HepG2 (cell line): ENCODE data around the gene TXNL4B. TPM values are rescaled to one million over a fixed set of nuclear protein-coding genes. Genes with fewer than 3 reads are reported as not detected.

Source experiments
- ATAC-seq: fragments of 200-7000 bp; cut with Tn5 transposase; 3 replicates; pipeline ENCODE4 v1.9.1; 2020; ENCODE audit warnings: mild to moderate bottlenecking, moderate library complexity
- BruUV-seq: library from RNA; stranded (reverse); fragments of 400-500 nt; replicated peaks from 2 replicates; lab custom pipeline; 2021; lab: Mats Ljungman, UMichigan
- CTCF ChIA-PET: fragments of 300-600 bp; formaldehyde crosslinking; extraction: SDS; loops from one replicate; lab custom pipeline; 2021; ENCODE audit warnings: low total read pairs, inconsistent platforms, low intra/inter-chr PET ratio; lab: Yijun Ruan, JAX
- POLR2A ChIA-PET: fragments of 350-600 bp; sonication (Branson Sonifier 250); formaldehyde crosslinking; loops from one replicate; lab custom pipeline; 2020; ENCODE audit warnings: antibody characterized with exemption, inconsistent platforms; lab: Yijun Ruan, JAX
- DNase-seq: peaks from one replicate; pipeline ENCODE4 v3.0.0-alpha.2; 2015; ENCODE audit warnings: low spot score
- FAIRE-seq: peaks from 3 replicates; lab custom pipeline; 2011; peaks lifted over from hg19 to GRCh38; lab: Jason Lieb, UNC
- H2AFZ ChIP-seq: one replicate; pipeline ENCODE4 v1.6.1; 2011; ENCODE audit warnings: low read length, inconsistent platforms
- H3K27ac ChIP-seq: fragments of 300-600 bp; 3 replicates; pipeline ENCODE4 v1.8.0; 2011; ENCODE audit warnings: mixed run types, mild to moderate bottlenecking, mixed read lengths, low read length, inconsistent platforms; ENCODE audit not compliant: insufficient read depth; ENCODE audit errors: extremely low read length
- H3K27me3 ChIP-seq, 2 experiments: fragments of 200-600 bp in 1 of 2; 2 replicates in 1 of 2; 3 replicates in 1 of 2; pipeline versions ENCODE4 v1.6.0 to v1.8.0; 2011; ENCODE audit warnings: low read length in 2 of 2, mild to moderate bottlenecking in 2 of 2, moderate library complexity in 2 of 2, inconsistent platforms in 1 of 2; ENCODE audit not compliant: insufficient read depth in 2 of 2, control insufficient read depth in 1 of 2
- H3K36me3 ChIP-seq, 2 experiments: fragments of 200-600 bp in 1 of 2; replicated peaks in 1 of 2; 2 replicates in 1 of 2; 3 replicates in 1 of 2; pipeline versions ENCODE4 v1.5.1 to v1.8.0; 2011; ENCODE audit warnings: low read length in 2 of 2, inconsistent platforms in 1 of 2; ENCODE audit not compliant: insufficient read depth in 2 of 2, control insufficient read depth in 1 of 2
- H3K4me1 ChIP-seq: 2 replicates; pipeline ENCODE4 v1.5.1; 2012; ENCODE audit warnings: low read length, inconsistent platforms; ENCODE audit not compliant: insufficient read depth
- H3K4me2 ChIP-seq: 2 replicates; pipeline ENCODE4 v1.6.0; 2011; ENCODE audit warnings: low read depth, low read length, inconsistent platforms
- H3K4me3 ChIP-seq, 3 experiments: fragments of 200-600 bp in 1 of 3; sonication (generic), shearing (Covaris generic) in 1 of 3; replicated peaks in 1 of 3; 2 replicates each; pipeline ENCODE4 v1.5.1; 2011 to 2016; ENCODE audit warnings: low read length in 3 of 3, inconsistent platforms in 2 of 3, low read depth in 2 of 3, mild to moderate bottlenecking in 2 of 3, control low read depth in 1 of 3, mixed read lengths in 1 of 3; ENCODE audit not compliant: insufficient read depth in 1 of 3
- H3K79me2 ChIP-seq: one replicate; pipeline ENCODE4 v1.6.1; 2011; ENCODE audit warnings: low read length, inconsistent platforms; ENCODE audit not compliant: insufficient read depth
- H3K9ac ChIP-seq: 2 replicates; pipeline ENCODE4 v1.6.0; 2011; ENCODE audit warnings: mild to moderate bottlenecking, low read depth, low read length, inconsistent platforms; ENCODE audit not compliant: insufficient read depth
- H3K9me3 ChIP-seq: 2 replicates; pipeline ENCODE4 v1.5.1; 2012; ENCODE audit warnings: mild to moderate bottlenecking, low read length
- H4K20me1 ChIP-seq: 2 replicates; pipeline ENCODE4 v1.6.0; 2011; ENCODE audit warnings: inconsistent platforms, mild to moderate bottlenecking, low read length, moderate library complexity; ENCODE audit not compliant: insufficient read depth
- ADNP ChIP-seq: sonication (generic); formaldehyde crosslinking; IDR thresholded peaks from 2 replicates; pipeline ENCODE4 v1.4.0; 2020; ENCODE audit warnings: missing genetic modification reagents
- BRCA1 ChIP-seq: sonication (generic); formaldehyde crosslinking; IDR thresholded peaks from 2 replicates; pipeline ENCODE4 v1.4.0; 2020; ENCODE audit warnings: missing genetic modification reagents
- ETS1 ChIP-seq: sonication (generic); formaldehyde crosslinking; IDR thresholded peaks from 2 replicates; pipeline ENCODE4 v1.4.0; 2020; ENCODE audit warnings: missing genetic modification reagents
- HNF4G ChIP-seq, 2 experiments: sonication (generic) in 1 of 2; formaldehyde crosslinking in 1 of 2; IDR thresholded peaks; 2 replicates each; pipeline versions ENCODE4 v1.4.0 to v1.6.1; 2011 to 2020; ENCODE audit warnings: borderline replicate concordance in 2 of 2, low read depth in 2 of 2, mild to moderate bottlenecking in 2 of 2, low read length in 1 of 2, missing genetic modification reagents in 1 of 2, moderate library complexity in 1 of 2
- KDM5A ChIP-seq: fragments of 200-600 bp; sonication (generic); IDR thresholded peaks from 2 replicates; pipeline ENCODE4 v1.7.0; 2018; ENCODE audit warnings: antibody characterized with exemption, mild to moderate bottlenecking, low read length, borderline replicate concordance
- MZF1 ChIP-seq: sonication (generic); formaldehyde crosslinking; IDR thresholded peaks from 2 replicates; pipeline ENCODE4 v1.8.1; 2023; ENCODE audit warnings: mild to moderate bottlenecking, missing genetic modification reagents, borderline replicate concordance
- ZC3H4 ChIP-seq: sonication (generic); formaldehyde crosslinking; IDR thresholded peaks from 2 replicates; pipeline ENCODE4 v1.4.0; 2020; ENCODE audit warnings: missing genetic modification reagents, borderline replicate concordance
- ZNF18 ChIP-seq: sonication (generic); formaldehyde crosslinking; IDR thresholded peaks from 2 replicates; pipeline ENCODE4 v1.8.0; 2022; ENCODE audit warnings: mild to moderate bottlenecking, missing genetic modification reagents; ENCODE audit not compliant: insufficient replicate concordance
- ZNF207 ChIP-seq: fragments of 450-650 bp; IDR thresholded peaks from 2 replicates; pipeline ENCODE4 v1.6.1; 2016; ENCODE audit warnings: antibody characterized with exemption, borderline replicate concordance
- ZNF253 ChIP-seq: sonication (generic); formaldehyde crosslinking; IDR thresholded peaks from 2 replicates; pipeline ENCODE4 v1.8.0; 2022; ENCODE audit warnings: mild to moderate bottlenecking, missing genetic modification reagents, borderline replicate concordance
- ZNF275 ChIP-seq: sonication (generic); formaldehyde crosslinking; IDR thresholded peaks from 2 replicates; pipeline ENCODE4 v1.8.0; 2022; ENCODE audit warnings: missing genetic modification reagents, mild to moderate bottlenecking, inconsistent platforms, borderline replicate concordance
- ZNF343 ChIP-seq: sonication (generic); formaldehyde crosslinking; IDR thresholded peaks from 2 replicates; pipeline ENCODE4 v1.4.0; 2020; ENCODE audit warnings: mild to moderate bottlenecking, missing genetic modification reagents
- ZNF432 ChIP-seq: sonication (generic); formaldehyde crosslinking; IDR thresholded peaks from 2 replicates; pipeline ENCODE4 v1.5.0; 2020; ENCODE audit warnings: missing genetic modification reagents, mild to moderate bottlenecking, borderline replicate concordance
- ZNF670 ChIP-seq: sonication (generic); formaldehyde crosslinking; IDR thresholded peaks from 2 replicates; pipeline ENCODE4 v1.8.0; 2022; ENCODE audit warnings: mild to moderate bottlenecking, missing genetic modification reagents, borderline replicate concordance
- ZNF672 ChIP-seq: sonication (generic); formaldehyde crosslinking; IDR thresholded peaks from 2 replicates; pipeline ENCODE4 v1.8.1; 2022; ENCODE audit warnings: missing genetic modification reagents
- ZSCAN9 ChIP-seq: IDR thresholded peaks from 2 replicates; pipeline ENCODE4 v1.6.1; 2016; ENCODE audit warnings: borderline replicate concordance
- WGBS: methylation state at CpG from one replicate; pipeline ENCODE4 v1.1.6; 2017; ENCODE audit warnings: low lambda C conversion rate; 5-methylcytosine and 5-hydroxymethylcytosine counted together
- in situ Hi-C: cut with HindIII; loops from 2 replicates; pipeline ENCODE4 v1.10.0; 2017; ENCODE audit warnings: low pct_unique_long_range_greater_than_20kb; ENCODE audit not compliant: extremely low pct_ligation_motif_present
- intact Hi-C: fragments of 100-400 bp; cut with micrococcal nuclease; formaldehyde crosslinking; loops from one replicate; pipeline ENCODE4 v1.10.0; 2022; ENCODE audit not compliant: unreplicated experiment
- polyA plus RNA-seq, 8 experiments: library from polyadenylated mRNA; depleted of rRNA in 3 of 8; stranded (reverse) in 7 of 8; unstranded in 1 of 8; fragments of >200 nt; fragmentation: Illumina TruSeq in 4 of 8; extraction: Trizol in 4 of 8; gene quantifications; 2 replicates each; pipeline versions ENCODE4 v1.2.1 to v1.2.3, GENCODE V29; 2011 to 2016; ENCODE audit warnings: low read depth in 4 of 8, missing spikeins in 1 of 8, mixed read lengths in 1 of 8; ENCODE audit not compliant: insufficient read depth in 1 of 8
- total RNA-seq, 5 experiments: library from RNA; depleted of rRNA; stranded (reverse); fragments of >200 nt; fragmentation: Illumina TruSeq; extraction: Trizol; gene quantifications; 2 replicates each; pipeline ENCODE4 v1.2.3, GENCODE V29; 2016; ENCODE audit warnings: low read depth in 1 of 5
- TF ChIP-seq, protein P1 (sequence below): fragments of 450-650 bp; IDR thresholded peaks from 2 replicates; pipeline ENCODE4 v1.6.1; 2016
- TF ChIP-seq, protein P2 (sequence below): sonication (generic); formaldehyde crosslinking; IDR thresholded peaks from 2 replicates; pipeline ENCODE4 v1.5.0; 2020; ENCODE audit warnings: missing genetic modification reagents, mild to moderate bottlenecking, borderline replicate concordance

The TXNL4B gene
- total and polyA plus RNA-seq, 2 of the 13 experiments (the other 11 are each of a cell fraction or from before 2014, with no cell fraction given) = 17.4 to 18.3 TPM

DNA sequence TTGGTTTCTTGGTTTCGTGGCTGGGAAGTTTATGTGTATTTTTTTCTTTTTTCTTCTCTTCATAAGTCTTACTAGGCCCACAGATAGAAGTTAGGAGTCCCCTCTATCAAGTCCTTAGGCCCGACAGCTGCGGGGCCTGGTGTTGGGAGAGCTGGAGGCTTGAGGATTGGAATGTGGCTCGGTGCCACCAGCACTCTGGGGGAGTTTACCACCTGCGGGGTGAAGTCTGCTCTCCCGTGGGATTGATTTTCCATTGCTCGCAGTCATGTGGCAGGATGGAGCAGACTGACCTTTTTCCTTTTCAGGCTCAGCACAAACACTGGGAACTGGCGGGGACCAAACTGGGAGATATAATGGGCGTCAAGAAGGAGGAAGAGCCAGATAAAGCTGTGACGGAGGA lies 7.8 kb upstream of the TXNL4B start:
- Histone ChIP-seq H2AFZ (no peak overlapping the region), H3K4me1 (peaks cover 6% of the 10 kb centered on the region), H4K20me1 (no peaks in the 10 kb centered on the region; the same call in 1 of the 2 replicates), H3K9ac (no peak overlapping the region), H3K27me3 (no peaks in the 10 kb centered on the region), H3K4me2 (no peak overlapping the region), H3K79me2 (peaks cover 11% of the 10 kb centered on the region), H3K36me3 (peaks cover 77 to 96% of the 10 kb centered on the region in 2 experiments), H3K9me3 (no peaks in the 10 kb centered on the region), H3K27ac (no peak overlapping the region), H3K4me3 (no peak overlapping the region)
- ChIA-PET CTCF (interaction anchor here (1.1 kb wide), 1 partner anchor 35 kb away, joined by 4 read pairs; no protein-coding TSS in a partner anchor), POLR2A (no interaction called here)
- intact Hi-C loops (no loop called here), in situ Hi-C loops (loop anchor here (5.0 kb wide), 1 partner anchor 34 kb away; no protein-coding TSS in a partner anchor)
- WGBS = 98% methylated on average over 10 of the region's 10 CpGs
- FAIRE-seq = no peak
- no peak for DNase-seq
- BruUV-seq = no TSS peak
- no peak for ATAC-seq
- TF ChIP-seq HNF4G (IDR thresholded peaks at IDR 0.05; ENCODE audit: borderline replicate concordance, low read depth, low read length) = no peak
- TF ChIP-seq HNF4G (CRISPR knock-in tag; IDR thresholded peaks at IDR 0.05; ENCODE audit: borderline replicate concordance, low read depth) = no peak
- TF ChIP-seq KDM5A = no peak
- no peak for TF ChIP-seq ZNF207
- no peak for TF ChIP-seq ZNF253
- TF ChIP-seq ZNF670 (CRISPR knock-in tag) = no peak
- no peak for TF ChIP-seq ZNF672 (CRISPR knock-in tag)
- TF ChIP-seq ZSCAN9 (CRISPR knock-in tag) = no peak
- TF ChIP-seq, protein P1, sequence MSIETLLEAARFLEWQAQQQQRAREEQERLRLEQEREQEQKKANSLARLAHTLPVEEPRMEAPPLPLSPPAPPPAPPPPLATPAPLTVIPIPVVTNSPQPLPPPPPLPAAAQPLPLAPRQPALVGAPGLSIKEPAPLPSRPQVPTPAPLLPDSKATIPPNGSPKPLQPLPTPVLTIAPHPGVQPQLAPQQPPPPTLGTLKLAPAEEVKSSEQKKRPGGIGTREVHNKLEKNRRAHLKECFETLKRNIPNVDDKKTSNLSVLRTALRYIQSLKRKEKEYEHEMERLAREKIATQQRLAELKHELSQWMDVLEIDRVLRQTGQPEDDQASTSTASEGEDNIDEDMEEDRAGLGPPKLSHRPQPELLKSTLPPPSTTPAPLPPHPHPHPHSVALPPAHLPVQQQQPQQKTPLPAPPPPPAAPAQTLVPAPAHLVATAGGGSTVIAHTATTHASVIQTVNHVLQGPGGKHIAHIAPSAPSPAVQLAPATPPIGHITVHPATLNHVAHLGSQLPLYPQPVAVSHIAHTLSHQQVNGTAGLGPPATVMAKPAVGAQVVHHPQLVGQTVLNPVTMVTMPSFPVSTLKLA = no peak
- TF ChIP-seq ZNF275 (CRISPR knock-in tag) = no peak
- TF ChIP-seq ETS1 = no peak
- no peak for TF ChIP-seq MZF1 (CRISPR knock-in tag)
- TF ChIP-seq ZC3H4 (CRISPR knock-in tag) = no peak
- no peak for TF ChIP-seq BRCA1
- no peak for TF ChIP-seq ZNF432 (CRISPR knock-in tag)
- no peak for TF ChIP-seq ZNF343 (CRISPR knock-in tag)
- TF ChIP-seq, protein P2, sequence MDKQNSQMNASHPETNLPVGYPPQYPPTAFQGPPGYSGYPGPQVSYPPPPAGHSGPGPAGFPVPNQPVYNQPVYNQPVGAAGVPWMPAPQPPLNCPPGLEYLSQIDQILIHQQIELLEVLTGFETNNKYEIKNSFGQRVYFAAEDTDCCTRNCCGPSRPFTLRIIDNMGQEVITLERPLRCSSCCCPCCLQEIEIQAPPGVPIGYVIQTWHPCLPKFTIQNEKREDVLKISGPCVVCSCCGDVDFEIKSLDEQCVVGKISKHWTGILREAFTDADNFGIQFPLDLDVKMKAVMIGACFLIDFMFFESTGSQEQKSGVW (CRISPR knock-in tag) = no peak
- TF ChIP-seq ZNF18 (CRISPR knock-in tag) = no peak
- TF ChIP-seq ADNP = no peak
